Measurements from ENCODE around the gene THNSL1.

The THNSL1 gene

GRCh38 chr10:25052012-25052411 lies 35.6 kb downstream of the THNSL1 start:
- POLR2A ChIA-PET = no interaction called here
- TF ChIP-seq SCRT1 (tag by site-specific recombination; IDR thresholded peaks at IDR 0.05; ENCODE audit: borderline replicate concordance) = no peak
- no peak for TF ChIP-seq ZNF664 (tag by site-specific recombination; IDR thresholded peaks at IDR 0.05)
- no peak for TF ChIP-seq ZNF433 (tag by site-specific recombination; IDR thresholded peaks at IDR 0.05; ENCODE audit: low read depth)
- no peak for TF ChIP-seq ZNF10 (tag by site-specific recombination; IDR thresholded peaks at IDR 0.05)
- TF ChIP-seq ZNF37A (tag by site-specific recombination; IDR thresholded peaks at IDR 0.05) = no peak
- no peak for TF ChIP-seq ZNF660 (tag by site-specific recombination; IDR thresholded peaks at IDR 0.05)
- TF ChIP-seq ZNF26 (tag by site-specific recombination; IDR thresholded peaks at IDR 0.05) = no peak
- TF ChIP-seq YY2 (tag by site-specific recombination; IDR thresholded peaks at IDR 0.05) = no peak
- no peak for TF ChIP-seq ZNF169 (tag by site-specific recombination; IDR thresholded peaks at IDR 0.05)
- no peak for TF ChIP-seq ZBTB10 (tag by site-specific recombination; IDR thresholded peaks at IDR 0.05)
- TF ChIP-seq ZNF600 (tag by site-specific recombination; IDR thresholded peaks at IDR 0.05) = no peak
- CTCF ChIA-PET = no interaction called here
- no peaks in the 10 kb centered on the region for H3K36me3 ChIP-seq (ENCODE audit: control insufficient read depth in 2 of 2, insufficient read depth in 1 of 2, low read length in 2 of 2)
- H3K4me1 ChIP-seq (ENCODE audit: control insufficient read depth, insufficient read depth, low read length) = no peaks in the 10 kb centered on the region
- H3K9me3 ChIP-seq (ENCODE audit: control insufficient read depth, insufficient read depth, low read depth, low read length) = no peaks in the 10 kb centered on the region
- H3K4me3 ChIP-seq (ENCODE audit: low read depth, low read length) = no peak overlapping the region
- H3K27ac ChIP-seq (ENCODE audit: extremely low read depth, low read depth, low read length) = no peak overlapping the region

GRCh38 chr10:25056726-25057125 lies 40.3 kb downstream of the THNSL1 start:
- TF ChIP-seq PRDM4 (tag by site-specific recombination; IDR thresholded peaks at IDR 0.05) (no peak), ZBTB10 (tag by site-specific recombination; IDR thresholded peaks at IDR 0.05) (no peak), ZBTB8A (tag by site-specific recombination; IDR thresholded peaks at IDR 0.05) (no peak), ZNF184 (tag by site-specific recombination; IDR thresholded peaks at IDR 0.05) (no peak), GFI1B (tag by site-specific recombination; IDR thresholded peaks at IDR 0.05) (no peak), BCL11B (tag by site-specific recombination; IDR thresholded peaks at IDR 0.05; ENCODE audit: low read depth) (no peak), SETDB1 (IDR thresholded peaks at IDR 0.05; ENCODE audit: insufficient read length, low read length) (no peak), ZNF777 (tag by site-specific recombination; IDR thresholded peaks at IDR 0.05; ENCODE audit: borderline replicate concordance) (no peak), TSHZ1 (tag by site-specific recombination; IDR thresholded peaks at IDR 0.05; ENCODE audit: borderline replicate concordance) (no peak), ZNF510 (tag by site-specific recombination; IDR thresholded peaks at IDR 0.05; ENCODE audit: insufficient replicate concordance) (no peak), ZFHX2 (tag by site-specific recombination; conservative IDR thresholded peaks at IDR 0.05) (no peak)
- H3K4me3 ChIP-seq (ENCODE audit: low read depth, low read length) = no peak overlapping the region
- no peak overlapping the region for H3K27ac ChIP-seq (ENCODE audit: extremely low read depth, low read depth, low read length)
- ChIA-PET CTCF (no interaction called here), POLR2A (interaction anchor here (0.6 kb wide), 1 partner anchor 10 kb away, joined by 4 read pairs; no protein-coding TSS in a partner anchor)
- H3K36me3 ChIP-seq (ENCODE audit: control insufficient read depth in 2 of 2, insufficient read depth in 1 of 2, low read length in 2 of 2) = no peaks in the 10 kb centered on the region
- H3K9me3 ChIP-seq (ENCODE audit: control insufficient read depth, insufficient read depth, low read depth, low read length) = no peaks in the 10 kb centered on the region
- peaks cover 3% of the 10 kb centered on the region; the same call in 1 of the 2 replicates for H3K4me1 ChIP-seq (ENCODE audit: control insufficient read depth, insufficient read depth, low read length)
